IgD-negative memory B cell (primary cell): ENCODE data around the gene SOCS3. TPM values are rescaled to one million over a fixed set of nuclear protein-coding genes. Genes with fewer than 3 reads are reported as not detected.

ENCODE experiments used
- H3K27ac Mint-ChIP-seq, 3 donors: one replicate each; pipeline ENCODE4 v1.8.0; 2020 to 2022; ENCODE audit warnings: mild to moderate bottlenecking in 3 of 3, mixed read lengths in 3 of 3, moderate library complexity in 1 of 3
- H3K27me3 Mint-ChIP-seq: one replicate; pipeline ENCODE4 v1.8.0; 2021; ENCODE audit warnings: mixed read lengths
- H3K36me3 Mint-ChIP-seq: one replicate; pipeline ENCODE4 v1.8.0; 2020; ENCODE audit warnings: mild to moderate bottlenecking, mixed read lengths
- H3K4me1 Mint-ChIP-seq, 3 donors: one replicate each; pipeline ENCODE4 v1.8.0; 2020 to 2022; ENCODE audit warnings: mixed read lengths in 3 of 3, mild to moderate bottlenecking in 1 of 3
- H3K4me3 Mint-ChIP-seq, 4 donors: one replicate each; pipeline ENCODE4 v1.8.0; 2020 to 2022; ENCODE audit warnings: mild to moderate bottlenecking in 4 of 4, mixed read lengths in 4 of 4, moderate library complexity in 3 of 4
- H3K9me3 Mint-ChIP-seq, 3 donors: one replicate each; pipeline ENCODE4 v1.8.0; 2020 to 2021; ENCODE audit warnings: mixed read lengths in 3 of 3, mild to moderate bottlenecking in 1 of 3
- polyA plus RNA-seq: library from polyadenylated mRNA; unstranded; fragments of 300-500 nt; fragmentation: Illumina TruSeq; gene quantifications from one replicate; pipeline ENCODE4 v1.2.3, GENCODE V29; 2021

The SOCS3 gene
- polyA plus RNA-seq, 1 donor from 2014 or later = 17.3 TPM

DNA sequence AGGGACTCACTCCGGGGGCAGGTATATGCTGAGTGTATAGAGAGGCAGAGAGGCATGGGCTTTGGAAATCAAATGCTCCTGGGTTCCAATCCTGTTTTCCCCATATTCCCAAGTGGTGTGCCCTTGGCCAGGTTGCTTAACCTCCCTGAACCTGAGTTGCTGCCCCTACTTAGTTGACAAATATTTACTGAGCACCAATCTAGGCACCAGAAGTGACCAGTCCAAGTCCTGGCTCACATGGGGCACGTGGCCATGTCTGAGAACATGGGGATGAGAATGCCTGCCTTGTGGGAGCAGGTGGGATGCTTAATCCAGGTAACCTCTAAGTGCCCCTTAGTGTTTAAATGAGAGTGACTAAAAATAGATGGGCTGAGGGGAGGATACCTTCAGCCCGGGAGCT, 4.2 kb downstream of the SOCS3 start:
- Mint-ChIP-seq H3K4me3 (peak overlapping the region in 3 of 4 donors; percentile 40 to 85 (median 78)), H3K36me3 (no peaks in the 10 kb centered on the region), H3K27ac (peak overlapping the region; percentile 90 to 98 (median 93)), H3K4me1 (peaks cover 16 to 34% (median 33%) of the 10 kb centered on the region in 3 donors), H3K9me3 (no peaks in the 10 kb centered on the region), H3K27me3 (peaks cover 9% of the 10 kb centered on the region)

DNA sequence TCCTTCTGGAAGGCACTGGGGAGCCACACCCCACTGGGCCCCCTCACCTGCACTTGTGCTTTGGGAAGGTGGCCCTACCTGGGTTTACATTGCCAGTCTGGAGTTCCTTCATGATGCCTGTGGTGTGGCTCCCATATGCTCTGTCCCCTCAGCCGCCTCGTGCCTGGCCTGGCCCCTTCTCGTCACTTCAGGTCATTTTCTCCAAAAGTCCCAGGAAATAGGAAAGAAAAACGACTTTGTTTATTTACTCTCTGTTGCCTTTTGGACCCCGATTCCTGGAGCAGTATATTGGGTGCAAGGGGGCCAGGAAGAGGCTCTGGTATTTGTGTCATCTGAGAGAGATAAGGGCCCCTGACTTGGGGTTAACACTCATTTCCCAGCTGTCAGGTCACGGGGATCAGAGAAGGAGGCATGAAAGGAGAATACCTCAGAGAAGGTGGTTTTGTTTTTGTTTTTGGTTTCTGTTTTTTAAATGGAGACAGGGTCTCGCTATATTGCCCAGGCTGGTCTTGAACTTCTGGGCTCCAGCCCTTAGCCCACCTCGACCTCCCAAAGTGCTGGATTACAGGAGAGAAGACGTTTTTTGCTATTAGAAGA, 4.7 kb downstream of the SOCS3 start:
- H3K4me3 Mint-ChIP-seq = peak overlapping the region in 3 of 4 donors; percentile 40 to 75 (median 56)
- peak overlapping the region; percentile 90 to 98 (median 93) for H3K27ac Mint-ChIP-seq
- no peaks in the 10 kb centered on the region for H3K36me3 Mint-ChIP-seq
- no peaks in the 10 kb centered on the region for H3K9me3 Mint-ChIP-seq
- peaks cover 22 to 38% (median 37%) of the 10 kb centered on the region in 3 donors for H3K4me1 Mint-ChIP-seq
- peaks cover 8% of the 10 kb centered on the region for H3K27me3 Mint-ChIP-seq

DNA sequence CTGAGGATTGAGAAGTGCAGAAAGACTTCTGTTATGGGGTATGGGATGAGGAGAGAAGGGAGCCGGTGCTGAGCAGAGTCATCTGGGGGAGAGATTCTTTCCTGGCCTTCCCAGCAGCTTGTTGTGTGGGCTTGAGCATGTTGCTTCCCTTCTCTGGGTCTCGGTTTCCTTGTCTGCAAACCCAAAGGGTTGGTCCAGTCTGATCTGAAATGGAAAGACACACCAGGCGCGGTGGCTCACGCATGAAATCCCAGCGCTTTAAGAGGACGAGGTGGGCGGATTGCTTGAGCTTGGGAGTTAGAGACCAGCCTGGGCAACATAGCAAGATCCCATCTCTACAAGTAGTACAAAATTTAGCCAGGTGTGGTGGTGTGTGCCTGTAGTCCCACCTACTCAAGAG, 6.0 kb downstream of the SOCS3 start:
- no peaks in the 10 kb centered on the region for H3K36me3 Mint-ChIP-seq
- H3K27ac Mint-ChIP-seq = peak overlapping the region in 2 of 3 donors; percentile 90 to 98
- peaks cover 8% of the 10 kb centered on the region for H3K27me3 Mint-ChIP-seq
- no peaks in the 10 kb centered on the region for H3K9me3 Mint-ChIP-seq
- H3K4me3 Mint-ChIP-seq = peak overlapping the region in 3 of 4 donors; percentile 25 to 70 (median 40)
- peaks cover 29 to 45% (median 44%) of the 10 kb centered on the region in 3 donors for H3K4me1 Mint-ChIP-seq

DNA sequence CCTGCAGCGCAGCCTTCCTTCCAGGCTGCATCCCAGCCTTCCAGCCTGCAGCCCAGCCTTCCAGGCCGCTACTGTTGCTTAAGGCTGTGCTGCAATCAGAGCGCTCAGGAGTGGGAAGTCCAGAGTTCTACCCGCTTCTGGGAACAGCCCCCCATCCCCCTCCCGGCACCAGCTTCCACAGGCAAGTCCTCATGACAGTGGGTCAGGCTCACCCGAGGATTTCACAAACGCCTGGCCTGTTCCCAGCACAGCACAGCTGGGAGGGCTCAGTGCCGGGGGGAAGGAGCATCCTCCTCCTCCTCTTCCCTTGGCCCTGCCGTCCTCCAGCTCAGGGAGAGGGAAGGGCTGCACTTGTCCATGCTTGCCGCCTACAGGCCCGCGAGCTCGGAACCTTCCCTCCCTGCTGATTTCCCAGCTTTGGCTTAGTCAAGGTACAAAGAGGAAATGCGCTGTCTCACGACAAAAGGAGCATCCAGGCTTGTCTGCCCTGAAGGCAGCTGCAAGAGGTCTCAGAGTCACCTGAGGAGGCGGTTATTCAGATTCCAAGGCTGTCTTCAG, 8.3 kb downstream of the SOCS3 start:
- no peaks in the 10 kb centered on the region for H3K9me3 Mint-ChIP-seq
- H3K27me3 Mint-ChIP-seq = no peaks in the 10 kb centered on the region
- H3K36me3 Mint-ChIP-seq = no peaks in the 10 kb centered on the region
- peak overlapping the region in 2 of 3 donors; percentile 74 to 86 for H3K27ac Mint-ChIP-seq
- H3K4me1 Mint-ChIP-seq = peaks cover 37 to 47% (median 45%) of the 10 kb centered on the region in 3 donors
- peak overlapping the region in 3 of 4 donors; percentile 64 to 88 (median 68) for H3K4me3 Mint-ChIP-seq

DNA sequence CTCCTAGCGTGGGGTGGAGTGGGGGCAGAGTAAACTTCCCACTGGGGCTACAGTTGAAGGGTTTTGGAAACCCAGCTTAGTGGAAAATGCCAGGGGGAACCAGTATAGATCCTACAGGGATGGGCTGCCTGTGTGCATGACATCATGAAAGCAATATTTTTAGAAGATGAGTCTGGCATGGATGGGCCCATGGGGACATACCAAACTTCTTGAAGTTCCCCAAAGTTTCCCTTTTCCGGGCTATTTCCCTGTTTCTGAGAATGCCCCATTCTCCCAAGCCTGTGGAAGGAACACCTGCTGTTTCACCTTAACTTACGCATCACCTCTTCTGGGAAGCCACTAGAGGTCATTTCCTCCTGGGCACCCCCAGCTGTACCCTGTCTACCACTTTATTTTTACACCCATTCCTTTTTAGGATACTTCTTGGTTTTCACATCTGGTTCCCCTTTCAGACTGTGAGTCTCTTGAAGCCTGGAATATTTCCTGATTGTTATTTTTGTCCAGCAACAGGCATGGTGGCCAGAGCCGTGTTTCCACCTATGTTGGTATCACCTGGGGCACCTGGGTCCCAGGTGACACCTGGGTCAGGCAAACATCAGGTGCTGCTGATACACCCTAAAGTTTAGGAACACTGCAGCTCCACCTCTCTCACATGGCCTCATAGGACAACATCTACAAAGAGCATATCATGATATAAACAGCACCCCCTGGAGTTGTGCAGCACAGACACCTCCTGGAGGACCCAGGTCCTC, 9.8 kb downstream of the SOCS3 start:
- peak overlapping the region in 2 of 4 donors; percentile 13 to 34 for H3K4me3 Mint-ChIP-seq
- H3K36me3 Mint-ChIP-seq = no peaks in the 10 kb centered on the region
- H3K27ac Mint-ChIP-seq = peak overlapping the region; percentile 50 to 85 (median 73)
- peaks cover 29 to 38% (median 37%) of the 10 kb centered on the region in 3 donors for H3K4me1 Mint-ChIP-seq
- no peaks in the 10 kb centered on the region for H3K27me3 Mint-ChIP-seq
- no peaks in the 10 kb centered on the region for H3K9me3 Mint-ChIP-seq

DNA sequence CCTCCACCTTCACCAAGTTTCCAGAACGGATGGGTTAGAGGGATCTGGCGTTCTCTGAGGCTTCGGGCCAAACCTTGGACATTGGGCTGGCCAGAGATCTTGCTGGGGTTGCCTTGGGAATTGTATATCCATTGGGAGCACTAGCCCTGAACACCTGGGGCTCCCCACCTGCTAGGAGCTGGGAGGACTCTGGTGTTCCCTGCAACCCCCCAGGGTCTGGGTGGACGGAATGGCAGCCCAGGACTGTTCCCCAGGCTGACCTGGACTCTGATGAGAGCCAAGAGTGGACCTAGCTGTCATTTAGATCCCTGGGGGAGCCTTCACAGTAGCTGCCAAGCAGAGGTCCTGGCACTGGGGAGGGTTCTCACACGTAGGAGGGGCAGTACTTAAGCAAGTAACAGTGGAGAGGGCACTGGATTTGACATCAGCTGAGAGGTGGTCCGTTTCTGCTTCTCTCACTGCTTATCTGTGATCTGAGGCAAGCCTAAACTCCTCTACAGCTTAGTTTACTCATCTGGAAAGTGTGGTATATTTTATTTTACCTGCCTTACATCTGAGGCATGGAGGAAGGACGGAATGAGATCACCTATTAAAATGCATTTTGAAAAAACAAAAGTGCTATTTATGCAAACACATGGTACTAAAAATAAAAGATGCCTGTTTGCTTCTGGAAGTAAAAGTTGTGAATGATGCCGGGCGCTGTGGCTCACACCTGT, 11.7 kb downstream of the SOCS3 start:
- no peaks in the 10 kb centered on the region for H3K27me3 Mint-ChIP-seq
- H3K27ac Mint-ChIP-seq = peak overlapping the region; percentile 50 to 92 (median 80)
- peaks cover 38 to 47% (median 44%) of the 10 kb centered on the region in 3 donors for H3K4me1 Mint-ChIP-seq
- H3K36me3 Mint-ChIP-seq = no peaks in the 10 kb centered on the region
- H3K4me3 Mint-ChIP-seq = peak overlapping the region; percentile 26 to 80 (median 48)
- no peaks in the 10 kb centered on the region for H3K9me3 Mint-ChIP-seq

DNA sequence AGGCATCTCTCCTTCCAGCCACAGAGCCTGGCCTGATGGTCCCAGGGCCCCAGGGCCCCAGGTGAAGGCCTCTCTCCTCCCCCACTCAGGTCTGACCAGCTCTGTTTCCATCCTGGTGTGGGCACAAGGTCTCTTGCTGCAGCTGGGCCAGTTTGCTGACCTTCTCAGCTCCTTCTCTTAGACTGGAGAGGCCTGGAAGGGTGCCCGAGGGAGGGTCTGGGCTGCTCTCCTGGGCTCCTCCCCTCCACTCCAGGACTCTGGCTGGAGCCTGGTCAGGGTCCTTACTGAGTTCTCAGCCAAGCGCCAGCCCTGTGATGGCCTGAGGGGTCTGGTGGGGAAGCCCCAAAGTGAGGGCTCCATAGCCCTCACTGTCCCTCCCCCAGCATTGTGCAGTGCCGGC, 12.4 kb downstream of the SOCS3 start:
- H3K36me3 Mint-ChIP-seq = no peaks in the 10 kb centered on the region
- H3K9me3 Mint-ChIP-seq = no peaks in the 10 kb centered on the region
- peaks cover 46 to 53% (median 49%) of the 10 kb centered on the region in 3 donors for H3K4me1 Mint-ChIP-seq
- H3K27ac Mint-ChIP-seq = peak overlapping the region in 2 of 3 donors; percentile 50 to 92
- peak overlapping the region in 1 of 4 donors; percentile 26 for H3K4me3 Mint-ChIP-seq
- H3K27me3 Mint-ChIP-seq = no peaks in the 10 kb centered on the region

DNA sequence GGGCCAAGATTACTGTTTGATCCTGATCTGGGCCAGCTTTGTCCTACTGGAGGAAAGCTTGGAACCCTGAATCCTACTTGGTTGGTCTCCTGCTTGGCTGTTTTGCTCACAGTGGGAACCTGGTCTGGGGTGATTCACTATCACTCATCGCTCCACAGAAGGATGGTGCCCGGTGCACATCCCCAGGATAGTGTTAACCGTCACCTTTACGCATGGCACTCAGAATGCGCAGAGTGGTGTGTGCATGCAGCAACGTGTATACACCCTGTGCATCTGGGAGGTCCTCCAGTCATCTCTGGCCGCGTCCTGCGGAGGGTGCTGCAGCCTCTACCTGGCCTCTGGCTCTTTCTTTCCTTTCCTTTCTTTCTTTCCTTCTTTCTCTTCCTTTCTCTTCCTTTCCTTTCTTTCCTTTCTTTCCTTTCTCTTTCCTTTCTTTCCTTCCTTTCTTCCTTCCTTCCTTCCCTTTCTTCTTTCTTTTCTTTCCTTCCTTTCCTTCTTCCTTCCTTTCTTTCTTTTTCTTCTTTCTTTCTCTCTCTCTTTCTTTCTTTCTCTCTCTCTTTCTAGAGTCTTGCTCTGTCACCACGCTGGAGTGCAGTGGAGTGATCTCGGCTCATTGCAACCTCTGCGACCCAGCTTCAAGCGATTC, 13.1 kb downstream of the SOCS3 start:
- H3K36me3 Mint-ChIP-seq = no peaks in the 10 kb centered on the region
- no peaks in the 10 kb centered on the region for H3K9me3 Mint-ChIP-seq
- no peaks in the 10 kb centered on the region for H3K27me3 Mint-ChIP-seq
- peak overlapping the region; percentile 53 to 97 (median 86) for H3K27ac Mint-ChIP-seq
- H3K4me1 Mint-ChIP-seq = peaks cover 46 to 49% (median 47%) of the 10 kb centered on the region in 3 donors
- H3K4me3 Mint-ChIP-seq = peak overlapping the region in 1 of 4 donors; percentile 47

DNA sequence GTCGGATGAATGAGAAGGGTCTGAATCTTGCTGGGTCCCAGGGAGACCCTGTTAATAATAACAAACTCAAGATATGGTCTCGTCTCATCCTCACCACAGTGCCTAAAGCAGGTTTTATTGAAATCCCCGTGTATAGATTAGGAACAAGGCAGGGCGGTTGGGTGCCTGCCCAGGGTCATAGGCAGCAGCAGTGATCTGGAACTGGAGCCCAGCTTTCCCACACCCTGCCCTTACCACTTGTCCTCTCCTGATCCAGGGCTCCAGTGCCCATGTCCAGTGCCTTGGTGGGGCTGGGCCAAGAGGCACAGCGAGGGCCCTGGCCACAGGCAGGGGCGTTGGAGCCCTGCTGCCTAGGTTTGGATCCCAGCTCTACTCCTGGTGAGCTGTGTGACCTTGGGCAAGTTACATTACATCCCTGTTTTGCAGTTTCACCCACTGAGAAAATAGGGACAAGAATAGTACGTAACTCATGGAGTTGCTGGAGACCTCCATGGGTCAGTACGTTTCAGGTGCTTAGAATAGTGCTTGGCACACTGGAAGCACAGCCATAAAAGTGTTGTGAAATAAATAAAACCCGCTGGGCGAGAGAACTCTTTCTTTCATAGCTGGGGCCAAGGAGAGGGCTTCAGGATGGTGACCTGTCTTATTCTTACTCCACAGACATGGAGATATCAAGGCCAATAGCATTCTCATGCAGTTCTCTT, 13.9 kb downstream of the SOCS3 start:
- Mint-ChIP-seq H3K27ac (peak overlapping the region; percentile 59 to 97 (median 86)), H3K4me1 (peaks cover 46 to 49% (median 47%) of the 10 kb centered on the region in 3 donors), H3K4me3 (peak overlapping the region in 3 of 4 donors; percentile 47 to 72 (median 55)), H3K9me3 (no peaks in the 10 kb centered on the region), H3K27me3 (no peaks in the 10 kb centered on the region), H3K36me3 (no peaks in the 10 kb centered on the region)

DNA sequence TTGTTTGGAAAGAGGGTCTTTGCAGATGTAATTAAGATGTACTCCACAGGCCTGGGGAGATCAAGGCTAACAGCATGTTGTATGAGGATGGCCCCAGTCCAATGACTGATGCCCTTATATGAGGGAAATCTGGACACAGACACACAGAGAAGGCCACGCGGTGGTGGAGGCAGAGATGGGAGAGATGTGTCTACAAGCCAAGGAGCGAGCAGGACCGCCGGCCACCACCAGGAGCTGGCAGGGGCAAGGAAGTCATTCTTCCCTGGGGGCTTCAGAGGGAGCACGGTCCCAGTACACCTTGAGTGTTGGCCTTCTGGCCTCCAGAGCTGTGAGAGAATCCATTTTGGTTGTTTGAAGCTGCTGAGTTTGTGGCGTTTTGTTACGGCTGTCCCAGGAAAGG, 14.7 kb downstream of the SOCS3 start:
- H3K27ac Mint-ChIP-seq = peak overlapping the region in 2 of 3 donors; percentile 86 to 97
- H3K4me3 Mint-ChIP-seq = peak overlapping the region in 2 of 4 donors; percentile 47 to 55
- no peaks in the 10 kb centered on the region for H3K27me3 Mint-ChIP-seq
- peaks cover 43 to 51% (median 47%) of the 10 kb centered on the region in 3 donors for H3K4me1 Mint-ChIP-seq
- no peaks in the 10 kb centered on the region for H3K9me3 Mint-ChIP-seq
- no peaks in the 10 kb centered on the region for H3K36me3 Mint-ChIP-seq

DNA sequence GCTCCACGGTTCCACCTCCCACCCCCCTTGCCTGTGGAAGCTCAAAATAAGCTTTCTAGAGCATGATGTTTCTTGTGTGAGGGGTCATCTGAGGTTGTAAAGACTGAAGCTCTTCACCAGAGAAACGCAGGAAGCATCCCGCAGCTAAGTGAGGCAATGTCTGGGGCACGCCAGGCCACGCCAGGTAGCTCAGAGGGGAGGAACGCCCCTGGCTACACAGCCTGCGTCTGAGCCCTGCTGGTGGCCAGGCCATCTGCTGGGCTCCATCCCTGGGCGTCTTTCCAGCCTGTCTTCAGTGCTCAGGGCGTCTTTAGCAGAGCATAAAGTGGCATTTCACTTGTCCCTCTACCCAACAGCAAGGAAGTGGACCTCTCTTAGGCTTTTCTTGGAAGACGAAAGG, 15.2 kb downstream of the SOCS3 start:
- Mint-ChIP-seq H3K4me1 (peaks cover 42 to 52% (median 47%) of the 10 kb centered on the region in 3 donors), H3K9me3 (no peaks in the 10 kb centered on the region), H3K36me3 (no peaks in the 10 kb centered on the region), H3K27me3 (no peaks in the 10 kb centered on the region), H3K27ac (peak overlapping the region in 2 of 3 donors; percentile 97 to 98), H3K4me3 (peak overlapping the region in 1 of 4 donors; percentile 86)

DNA sequence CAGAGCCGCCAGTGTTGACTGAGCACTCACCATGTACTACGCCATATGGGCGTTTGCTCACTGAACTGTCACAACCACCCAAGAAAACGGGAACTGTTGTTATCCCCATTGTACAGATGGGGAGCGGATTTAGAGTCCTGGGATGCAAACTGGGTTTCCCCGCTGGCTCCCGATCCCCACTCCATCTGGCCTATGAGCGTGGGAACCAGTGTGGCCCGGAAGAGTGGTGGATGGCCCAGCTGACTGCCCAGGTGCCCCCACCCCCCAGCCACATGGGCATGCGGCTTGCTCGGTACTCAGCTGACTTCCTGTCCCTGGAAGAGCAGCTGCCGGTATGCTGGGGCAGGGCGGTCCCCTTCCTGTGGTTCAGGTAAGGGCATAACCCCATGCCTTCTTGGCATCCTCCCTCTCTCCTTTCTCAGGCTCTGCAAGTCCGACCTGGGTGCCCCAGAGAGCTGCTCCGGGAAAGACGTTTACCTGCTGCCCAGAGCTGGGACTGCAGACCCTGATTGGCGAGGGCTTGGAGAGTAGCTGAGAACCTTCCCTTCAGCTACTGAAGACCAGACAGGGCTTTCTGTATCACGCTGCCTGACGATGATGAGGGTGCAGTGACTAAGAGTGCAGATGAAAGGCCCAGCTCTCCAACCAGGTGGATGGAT, 16.2 kb downstream of the SOCS3 start:
- no peaks in the 10 kb centered on the region for H3K27me3 Mint-ChIP-seq
- peaks cover 43 to 52% (median 47%) of the 10 kb centered on the region in 3 donors for H3K4me1 Mint-ChIP-seq

DNA sequence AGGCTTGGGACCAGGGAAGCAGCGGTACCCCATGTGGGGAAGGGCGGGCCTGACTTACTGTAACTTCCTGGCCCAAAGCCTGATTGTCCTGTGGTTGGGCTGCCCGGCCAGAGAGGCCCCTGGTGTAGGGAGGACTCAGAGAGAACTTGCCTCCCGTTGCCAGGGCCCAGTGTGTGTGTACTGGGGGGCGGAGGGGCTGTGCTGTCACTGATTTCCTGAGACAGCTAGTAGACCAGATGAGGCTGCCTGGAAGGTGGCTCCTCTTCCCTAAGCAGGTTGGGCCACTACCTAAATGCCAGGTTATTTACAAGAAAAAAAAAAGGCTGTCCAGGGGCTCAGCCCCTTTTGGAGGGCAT, 16.7 kb downstream of the SOCS3 start:
- Mint-ChIP-seq H3K9me3 (no peaks in the 10 kb centered on the region), H3K27me3 (no peaks in the 10 kb centered on the region), H3K27ac (peak overlapping the region; percentile 97 to 99 (median 98)), H3K4me3 (peak overlapping the region; percentile 67 to 94 (median 86)), H3K36me3 (no peaks in the 10 kb centered on the region), H3K4me1 (peaks cover 40 to 53% (median 46%) of the 10 kb centered on the region in 3 donors)

More for the DNA sequence above, 16.2 kb downstream of the SOCS3 start:
- no peaks in the 10 kb centered on the region for H3K9me3 Mint-ChIP-seq
- H3K4me3 Mint-ChIP-seq = peak overlapping the region; percentile 67 to 94 (median 86)
- H3K36me3 Mint-ChIP-seq = no peaks in the 10 kb centered on the region
- peak overlapping the region; percentile 97 to 99 (median 98) for H3K27ac Mint-ChIP-seq
